Sigmoid colon (tissue), 7 donors: ENCODE results near the gene MGST2. TPM values are rescaled to one million over a fixed set of nuclear protein-coding genes. Genes with fewer than 3 reads are reported as not detected.

Source experiments
- DNase-seq: peaks from one replicate; pipeline ENCODE4 v3.0.0-alpha.2; 2019
- H3K27ac ChIP-seq, 4 donors: fragments of 200-600 bp; sonication (generic); one replicate each; pipeline ENCODE4 v1.5.1; 2016 to 2019; ENCODE audit warnings: mild to moderate bottlenecking in 1 of 4
- H3K27me3 ChIP-seq, 3 donors: fragments of 200-600 bp; sonication (generic); one replicate each; pipeline ENCODE4 v1.5.1; 2019; ENCODE audit warnings: mild to moderate bottlenecking in 1 of 3
- H3K36me3 ChIP-seq, 4 donors: fragments of 200-600 bp; sonication (generic); one replicate each; pipeline ENCODE4 v1.5.1; 2016 to 2019
- H3K4me1 ChIP-seq, 4 donors: fragments of 200-600 bp; sonication (generic); one replicate each; pipeline ENCODE4 v1.5.1; 2017 to 2019
- H3K4me3 ChIP-seq, 4 donors: fragments of 200-600 bp; sonication (generic); one replicate each; pipeline ENCODE4 v1.5.1; 2017 to 2019; ENCODE audit warnings: mild to moderate bottlenecking in 2 of 4, moderate library complexity in 1 of 4
- H3K9me3 ChIP-seq, 4 donors: fragments of 200-600 bp in 3 of 4; sonication (generic) in 3 of 4; one replicate each; pipeline versions ENCODE4 v1.5.1 to v1.6.1; 2013 to 2019
- CTCF ChIP-seq, 4 experiments: fragments of 450-650 bp in 3 of 4; fragments of 200-600 bp in 1 of 4; IDR thresholded peaks; one replicate each; pipeline ENCODE4 v1.5.1; 2016 to 2019; ENCODE audit warnings: antibody characterized with exemption in 4 of 4, mild to moderate bottlenecking in 3 of 4, moderate library complexity in 2 of 4
- EP300 ChIP-seq, 4 donors: sonication (generic); formaldehyde crosslinking; IDR thresholded peaks; one replicate each; pipeline ENCODE4 v1.6.1; 2017; ENCODE audit warnings: antibody characterized with exemption in 4 of 4
- POLR2A ChIP-seq, 2 donors: fragments of 450-650 bp; IDR thresholded peaks; one replicate each; pipeline ENCODE4 v1.6.1; 2016; ENCODE audit warnings: antibody characterized with exemption in 2 of 2, mild to moderate bottlenecking in 2 of 2, moderate library complexity in 2 of 2
- POLR2AphosphoS5 ChIP-seq, 4 donors: sonication (generic); formaldehyde crosslinking; IDR thresholded peaks; one replicate each; pipeline ENCODE4 v1.6.1; 2017; ENCODE audit warnings: antibody characterized with exemption in 4 of 4
- WGBS, 2 donors: extraction: QIAGEN DNeasy Blood & Tissue Kit; methylation state at CpG; one replicate each; pipeline ENCODE4 v1.1.7; 2013; 5-methylcytosine and 5-hydroxymethylcytosine counted together
- intact Hi-C: fragments of 100-400 bp; cut with DNase I; formaldehyde crosslinking; loops from one replicate; pipeline ENCODE4 v1.15.1; 2023
- polyA plus RNA-seq, 3 donors: library from polyadenylated mRNA; stranded (reverse); fragments of 200-250 nt; gene quantifications; one replicate each; pipeline ENCODE4 v1.2.3, GENCODE V29; 2013
- total RNA-seq, 4 donors: library from RNA; depleted of rRNA; stranded (reverse); fragments of >200 nt; gene quantifications; one replicate each; pipeline ENCODE4 v1.1.0, GENCODE V29; 2016
- donor health status: healthy with polysubstance abuse.
- donor health status: Bipolar disorder and iron deficiency.
- donor health status: healthy.

MGST2 gene
- total and polyA plus RNA-seq, 7 donors, result 30.8 to 143 (median 48.2) TPM

- no peak for DNase-seq
- no peaks in the 10 kb centered on the region for H3K9me3 ChIP-seq
- 84 to 89% methylated on average over 4 of the region's 4 CpGs for WGBS, 2 donors
- no peak overlapping the region for H3K4me3 ChIP-seq
- no peaks in the 10 kb centered on the region for H3K36me3 ChIP-seq
- no peaks in the 10 kb centered on the region for H3K27me3 ChIP-seq
- intact Hi-C loops, result loop anchor here (5.0 kb wide), 1 partner anchor 594 kb away; no protein-coding TSS in a partner anchor
- peaks cover 0 to 10% (median 0%) of the 10 kb centered on the region in 4 donors for H3K4me1 ChIP-seq
- TF ChIP-seq CTCF (IDR thresholded peaks at IDR 0.05) (no peak), POLR2A (IDR thresholded peaks at IDR 0.05) (no peak), EP300 (IDR thresholded peaks at IDR 0.05) (no peak), POLR2AphosphoS5 (IDR thresholded peaks at IDR 0.05) (no peak)
- peak overlapping the region in 2 of 4 donors; percentile 39 to 58 for H3K27ac ChIP-seq
Observed at GRCh38 chr4:139658185-139658584, 7.4 kb upstream of the MGST2 start.

- H3K9me3 ChIP-seq, result no peaks in the 10 kb centered on the region
- WGBS, 2 donors, result 66 to 82% methylated on average over 2 of the region's 2 CpGs
- peaks cover 0 to 10% (median 0%) of the 10 kb centered on the region in 4 donors for H3K4me1 ChIP-seq
- no peak overlapping the region for H3K27ac ChIP-seq
- TF ChIP-seq POLR2A (IDR thresholded peaks at IDR 0.05), result no peak
- no peak for TF ChIP-seq EP300 (IDR thresholded peaks at IDR 0.05)
- no peak for TF ChIP-seq POLR2AphosphoS5 (IDR thresholded peaks at IDR 0.05)
- TF ChIP-seq CTCF (IDR thresholded peaks at IDR 0.05), result no peak
- H3K27me3 ChIP-seq, result no peaks in the 10 kb centered on the region
- DNase-seq, result no peak
- intact Hi-C loops, result loop anchor here (5.0 kb wide), 1 partner anchor 594 kb away; no protein-coding TSS in a partner anchor
- H3K36me3 ChIP-seq, result no peaks in the 10 kb centered on the region
- H3K4me3 ChIP-seq, result no peak overlapping the region
Observed at GRCh38 chr4:139658586-139659382, 6.8 kb upstream of the MGST2 start.

GRCh38 chr4:139659735-139660424 is 5.7 kb upstream of the MGST2 start:
- Histone ChIP-seq H3K36me3 (no peaks in the 10 kb centered on the region), H3K9me3 (no peaks in the 10 kb centered on the region), H3K27ac (no peak overlapping the region), H3K4me3 (no peak overlapping the region), H3K27me3 (no peaks in the 10 kb centered on the region), H3K4me1 (peaks cover 0 to 10% (median under 1%) of the 10 kb centered on the region in 4 donors)
- DNase-seq, result no peak
- WGBS, 2 donors, result 91 to 94% methylated on average over 12 of the region's 12 CpGs
- intact Hi-C loops, result loop anchor here (5.0 to 10.0 kb wide), 2 partner anchors 495 to 592 kb away; partner anchors contain the start of gene MAML3
- TF ChIP-seq POLR2AphosphoS5 (IDR thresholded peaks at IDR 0.05) (no peak), POLR2A (IDR thresholded peaks at IDR 0.05) (no peak), EP300 (IDR thresholded peaks at IDR 0.05) (no peak), CTCF (IDR thresholded peaks at IDR 0.05) (no peak)

- peaks cover 0 to 17% (median 4%) of the 10 kb centered on the region in 4 donors for H3K4me1 ChIP-seq
- no peak for DNase-seq
- 53 to 54% methylated on average over 3 of the region's 3 CpGs for WGBS, 2 donors
- H3K4me3 ChIP-seq, result no peak overlapping the region
- intact Hi-C loops, result loop anchor here (10.0 kb wide), 1 partner anchor 494 kb away; the partner anchor contains the start of gene MAML3
- H3K27me3 ChIP-seq, result no peaks in the 10 kb centered on the region
- H3K9me3 ChIP-seq, result no peaks in the 10 kb centered on the region
- H3K36me3 ChIP-seq, result no peaks in the 10 kb centered on the region
- H3K27ac ChIP-seq, result no peak overlapping the region
- TF ChIP-seq POLR2A (IDR thresholded peaks at IDR 0.05) (no peak), CTCF (IDR thresholded peaks at IDR 0.05) (no peak), POLR2AphosphoS5 (IDR thresholded peaks at IDR 0.05) (peak in 1 of 4 donors; percentile 49), EP300 (IDR thresholded peaks at IDR 0.05) (no peak)
Observed at GRCh38 chr4:139660568-139661043, 5.0 kb upstream of the MGST2 start.
